DND-41 (cell line): ENCODE data around the gene SHC2.
"Not testable (repeated sequence)": the region's sequence is repeated elsewhere in the genome, so short reads cannot be mapped to it uniquely, and the experiment has no call there.

ENCODE experiments used
- ATAC-seq: fragments of 200-7000 bp; cut with Tn5 transposase; 3 replicates; pipeline ENCODE4 v1.9.1; 2021; ENCODE audit warnings: low read depth; ENCODE audit not compliant: insufficient read depth
- DNase-seq: peaks from one replicate; pipeline ENCODE4 v3.0.0-alpha.2; 2020
- H2AFZ ChIP-seq: 2 replicates; pipeline ENCODE4 v1.6.0; 2012; ENCODE audit warnings: low read depth, low read length
- H3K27ac ChIP-seq: 2 replicates; pipeline ENCODE4 v1.5.1; 2012; ENCODE audit warnings: low read length, inconsistent platforms
- H3K27me3 ChIP-seq: fragments of 200-600 bp; sonication (generic); 2 replicates; pipeline ENCODE4 v1.6.0; 2012; ENCODE audit warnings: low read length, mild to moderate bottlenecking, inconsistent platforms; ENCODE audit not compliant: insufficient read depth, poor library complexity
- H3K36me3 ChIP-seq: 2 replicates; pipeline ENCODE4 v1.5.1; 2012; ENCODE audit warnings: low read length, inconsistent platforms; ENCODE audit not compliant: insufficient read depth
- H3K4me1 ChIP-seq: 2 replicates; pipeline ENCODE4 v1.5.1; 2012; ENCODE audit warnings: mild to moderate bottlenecking, low read length; ENCODE audit not compliant: insufficient read depth
- H3K4me2 ChIP-seq: 2 replicates; pipeline ENCODE4 v1.6.0; 2012; ENCODE audit warnings: mild to moderate bottlenecking, moderate library complexity, low read length, inconsistent platforms; ENCODE audit not compliant: insufficient read depth
- H3K4me3 ChIP-seq, 2 experiments: fragments of 200-600 bp in 1 of 2; shearing (Covaris generic) in 1 of 2; 2 replicates each; pipeline ENCODE4 v1.5.1; 2012 to 2016; ENCODE audit warnings: inconsistent platforms in 2 of 2, low read length in 2 of 2, mild to moderate bottlenecking in 2 of 2, low read depth in 1 of 2, moderate library complexity in 1 of 2
- H3K79me2 ChIP-seq: 2 replicates; pipeline ENCODE4 v1.6.0; 2012; ENCODE audit warnings: low read length, inconsistent platforms; ENCODE audit not compliant: insufficient read depth
- H3K9ac ChIP-seq: 2 replicates; pipeline ENCODE4 v1.6.0; 2012; ENCODE audit warnings: low read depth, mild to moderate bottlenecking, inconsistent platforms, low read length, moderate library complexity
- H3K9me3 ChIP-seq: 2 replicates; pipeline ENCODE4 v1.5.1; 2012; ENCODE audit warnings: low read length, moderate library complexity, mild to moderate bottlenecking, inconsistent platforms; ENCODE audit not compliant: insufficient read depth, severe bottlenecking
- H4K20me1 ChIP-seq: 2 replicates; pipeline ENCODE4 v1.6.0; 2012; ENCODE audit warnings: low read length; ENCODE audit not compliant: insufficient read depth
- CTCF ChIP-seq: IDR thresholded peaks from 2 replicates; pipeline ENCODE4 v1.5.1; 2012; ENCODE audit warnings: borderline replicate concordance, low read length, moderate library complexity, mild to moderate bottlenecking; ENCODE audit not compliant: poor library complexity, severe bottlenecking; ENCODE audit errors: extremely low read depth
- EZH2 ChIP-seq: IDR thresholded peaks from 3 replicates; pipeline ENCODE4 v1.6.1; 2012; ENCODE audit warnings: borderline replicate concordance, low read depth, mild to moderate bottlenecking, moderate library complexity, low read length, inconsistent platforms; ENCODE audit not compliant: severe bottlenecking

Gene SHC2

GRCh38 chr19:384799-385169 lies 76.0 kb downstream of the SHC2 start:
- Histone ChIP-seq H3K9ac (no peak overlapping the region), H3K36me3 (no peaks in the 10 kb centered on the region), H3K4me2 (no peak overlapping the region), H3K79me2 (no peaks in the 10 kb centered on the region), H3K9me3 (no peaks in the 10 kb centered on the region), H4K20me1 (no peaks in the 10 kb centered on the region), H3K4me3 (no peak overlapping the region), H2AFZ (no peak overlapping the region), H3K27me3 (no peaks in the 10 kb centered on the region), H3K27ac (no peak overlapping the region), H3K4me1 (peaks cover 11% of the 10 kb centered on the region)
- TF ChIP-seq CTCF, result no peak
- no peak for TF ChIP-seq EZH2
- no peak for DNase-seq
- ATAC-seq, result no peak

- H3K27ac ChIP-seq, result no peak overlapping the region
- no peak for ATAC-seq
- no peaks in the 10 kb centered on the region for H4K20me1 ChIP-seq
- no peaks in the 10 kb centered on the region for H3K9me3 ChIP-seq
- no peaks in the 10 kb centered on the region for H3K27me3 ChIP-seq
- peak; percentile 48 for TF ChIP-seq CTCF
- no peak for TF ChIP-seq EZH2
- no peak overlapping the region for H2AFZ ChIP-seq
- H3K79me2 ChIP-seq, result no peaks in the 10 kb centered on the region
- peaks cover 11% of the 10 kb centered on the region for H3K4me1 ChIP-seq
- H3K4me3 ChIP-seq, result no peak overlapping the region
- H3K9ac ChIP-seq, result no peak overlapping the region
- DNase-seq, result no peak
- no peak overlapping the region for H3K4me2 ChIP-seq
- H3K36me3 ChIP-seq, result no peaks in the 10 kb centered on the region
Measured at GRCh38 chr19:383922-384798, 76.7 kb downstream of the SHC2 start.

GRCh38 chr19:383040-383439 lies 77.8 kb downstream of the SHC2 start:
- DNase-seq (no peak), ATAC-seq (no peak)
- Histone ChIP-seq H3K4me2 (no peak overlapping the region), H4K20me1 (no peaks in the 10 kb centered on the region), H3K4me1 (peaks cover 11% of the 10 kb centered on the region), H3K27ac (peak overlapping the region; percentile 63), H2AFZ (0 out of 2 replicates have a peak overlapping the region, but pooled peaks have one; percentile 37), H3K9me3 (no peaks in the 10 kb centered on the region), H3K27me3 (no peaks in the 10 kb centered on the region), H3K36me3 (no peaks in the 10 kb centered on the region), H3K9ac (no peak overlapping the region), H3K79me2 (no peaks in the 10 kb centered on the region), H3K4me3 (no peak overlapping the region)
- no peak for TF ChIP-seq CTCF
- no peak for TF ChIP-seq EZH2

- H3K9ac ChIP-seq, H3K9me3 ChIP-seq, H4K20me1 ChIP-seq, H3K4me3 ChIP-seq, H3K27me3 ChIP-seq, H3K4me2 ChIP-seq, H3K79me2 ChIP-seq, H3K36me3 ChIP-seq: not testable (repeated sequence)
- H3K27ac ChIP-seq, result peak overlapping the region; percentile 63
- peaks cover 11% of the 10 kb centered on the region for H3K4me1 ChIP-seq
- DNase-seq (peak; percentile 61), ATAC-seq (peak; percentile 95)
- H2AFZ ChIP-seq, result 0 out of 2 replicates have a peak overlapping the region, but pooled peaks have one; percentile 37
Measured at GRCh38 chr19:382578-382977, 78.3 kb downstream of the SHC2 start.

- peaks cover 11% of the 10 kb centered on the region for H3K4me1 ChIP-seq
- not testable (repeated sequence) for H3K27me3 ChIP-seq, H3K4me3 ChIP-seq, H3K79me2 ChIP-seq, H3K9ac ChIP-seq, H4K20me1 ChIP-seq, H3K9me3 ChIP-seq, H3K27ac ChIP-seq, H3K36me3 ChIP-seq, H3K4me2 ChIP-seq, ATAC-seq, H2AFZ ChIP-seq
- DNase-seq, result peak; percentile 15
Measured at GRCh38 chr19:381901-382300, 78.9 kb downstream of the SHC2 start.

- H3K4me3 ChIP-seq, H4K20me1 ChIP-seq, H3K27me3 ChIP-seq, H3K4me2 ChIP-seq, H2AFZ ChIP-seq, H3K9ac ChIP-seq, H3K36me3 ChIP-seq, H3K9me3 ChIP-seq, ATAC-seq, H3K27ac ChIP-seq, H3K79me2 ChIP-seq, DNase-seq: not testable (repeated sequence)
- peaks cover 11% of the 10 kb centered on the region for H3K4me1 ChIP-seq
Measured at GRCh38 chr19:380618-381219, 80.1 kb downstream of the SHC2 start.
